Measurements from ENCODE around the gene IGSF22.

IGSF22 gene

GRCh38 chr11:18720091-18720807 is 5.7 kb downstream of the IGSF22 start:
- no peak for DNase-seq
- Histone ChIP-seq H3K27ac (no peak overlapping the region), H3K4me3 (ENCODE audit: low read depth, low read length) (no peak overlapping the region), H3K27me3 (replicated peaks) (no peaks in the 10 kb centered on the region), H3K36me3 (replicated peaks) (no peaks in the 10 kb centered on the region)
- no peak for TF ChIP-seq CTCF (IDR thresholded peaks at IDR 0.05; ENCODE audit: low read depth, low read length, missing control alignments)
- in situ Hi-C loops (cut with HindIII; ENCODE audit: low pct_ligation_motif_present, low sequenced_read_pairs) = no loop called here

- Histone ChIP-seq H3K27ac (no peak overlapping the region), H3K27me3 (replicated peaks) (no peaks in the 10 kb centered on the region), H3K36me3 (replicated peaks) (no peaks in the 10 kb centered on the region), H3K4me3 (ENCODE audit: low read depth, low read length) (no peak overlapping the region)
- DNase-seq = no peak
- in situ Hi-C loops (cut with HindIII; ENCODE audit: low pct_ligation_motif_present, low sequenced_read_pairs) = no loop called here
- TF ChIP-seq CTCF (IDR thresholded peaks at IDR 0.05; ENCODE audit: low read depth, low read length, missing control alignments) = no peak
Observed at GRCh38 chr11:18715476-18715875, 10.5 kb downstream of the IGSF22 start.

GRCh38 chr11:18714443-18714780 is 11.6 kb downstream of the IGSF22 start:
- H3K36me3 ChIP-seq (replicated peaks) = no peaks in the 10 kb centered on the region
- in situ Hi-C loops (cut with HindIII; ENCODE audit: low pct_ligation_motif_present, low sequenced_read_pairs) = no loop called here
- DNase-seq = no peak
- H3K4me3 ChIP-seq (ENCODE audit: low read depth, low read length) = no peak overlapping the region
- no peak for TF ChIP-seq CTCF (IDR thresholded peaks at IDR 0.05; ENCODE audit: low read depth, low read length, missing control alignments)
- no peak overlapping the region for H3K27ac ChIP-seq
- no peaks in the 10 kb centered on the region for H3K27me3 ChIP-seq (replicated peaks)

- in situ Hi-C loops (cut with HindIII; ENCODE audit: low pct_ligation_motif_present, low sequenced_read_pairs) = no loop called here
- DNase-seq = no peak
- Histone ChIP-seq H3K27me3 (replicated peaks) (no peaks in the 10 kb centered on the region), H3K36me3 (replicated peaks) (no peaks in the 10 kb centered on the region), H3K27ac (no peak overlapping the region), H3K4me3 (ENCODE audit: low read depth, low read length) (no peak overlapping the region)
- TF ChIP-seq CTCF (IDR thresholded peaks at IDR 0.05; ENCODE audit: low read depth, low read length, missing control alignments) = no peak
Observed at GRCh38 chr11:18713646-18714442, 12.1 kb downstream of the IGSF22 start.

GRCh38 chr11:18710545-18710944 is 15.4 kb downstream of the IGSF22 start:
- H3K36me3 ChIP-seq (replicated peaks) = no peaks in the 10 kb centered on the region
- TF ChIP-seq CTCF (IDR thresholded peaks at IDR 0.05; ENCODE audit: low read depth, low read length, missing control alignments) = no peak
- peaks cover 2% of the 10 kb centered on the region for H3K27me3 ChIP-seq (replicated peaks)
- no peak overlapping the region for H3K27ac ChIP-seq
- no peak overlapping the region for H3K4me3 ChIP-seq (ENCODE audit: low read depth, low read length)
- DNase-seq = no peak
- in situ Hi-C loops (cut with HindIII; ENCODE audit: low pct_ligation_motif_present, low sequenced_read_pairs) = no loop called here
